HG03342 (cell line): ENCODE data around the gene IFTAP.
"Not testable (repeated sequence)": the region's sequence is repeated elsewhere in the genome, so short reads cannot be mapped to it uniquely, and the experiment has no call there.

Experiments used
- ATAC-seq: cut with Tn5 transposase; IDR thresholded peaks from one replicate; pipeline ENCODE4 v1.9.1; 2021; ENCODE audit warnings: mild to moderate bottlenecking, moderate library complexity; ENCODE audit not compliant: unreplicated experiment

Gene IFTAP

DNA sequence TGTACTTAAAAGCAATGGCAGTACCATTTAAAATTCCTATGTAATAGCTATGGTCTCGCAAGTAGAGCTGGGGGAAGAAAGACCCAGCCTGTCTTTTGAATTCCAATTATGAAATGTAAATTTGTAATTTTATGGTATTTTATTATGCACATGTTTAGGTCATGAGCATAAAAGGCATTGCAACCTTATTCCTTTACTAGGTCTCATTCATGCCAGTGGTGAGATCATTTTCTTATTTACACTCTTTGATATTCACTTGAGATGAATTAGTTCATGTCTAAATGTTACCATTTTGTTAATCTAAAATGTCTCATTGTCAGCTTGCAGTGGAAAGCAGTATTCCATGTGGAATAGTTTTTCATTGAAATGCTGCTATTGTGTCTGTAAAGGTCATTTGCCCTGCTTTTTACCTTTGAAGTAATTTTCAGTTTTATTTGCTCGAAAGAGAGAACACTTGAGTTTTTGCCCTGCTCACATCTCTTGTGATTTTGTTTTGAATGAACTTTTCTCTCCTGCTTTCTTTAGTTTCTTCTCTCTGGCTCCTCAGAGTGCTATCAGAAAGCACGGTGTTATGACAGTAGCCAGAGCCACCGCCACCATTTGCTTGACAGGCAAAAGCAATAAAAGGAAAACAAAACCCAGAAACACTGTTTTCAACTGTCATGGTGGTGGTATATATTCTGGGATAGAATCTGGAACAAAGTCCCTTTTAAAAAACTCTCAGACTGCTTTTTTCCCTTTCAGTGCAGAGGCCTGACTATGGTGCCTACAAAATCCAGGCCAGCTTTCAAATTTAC lies 41.0 kb downstream of the IFTAP start:
- no peak for ATAC-seq

- no peak for ATAC-seq
Measured at GRCh38 chr11:36638556-36638955, 44.3 kb downstream of the IFTAP start.

DNA sequence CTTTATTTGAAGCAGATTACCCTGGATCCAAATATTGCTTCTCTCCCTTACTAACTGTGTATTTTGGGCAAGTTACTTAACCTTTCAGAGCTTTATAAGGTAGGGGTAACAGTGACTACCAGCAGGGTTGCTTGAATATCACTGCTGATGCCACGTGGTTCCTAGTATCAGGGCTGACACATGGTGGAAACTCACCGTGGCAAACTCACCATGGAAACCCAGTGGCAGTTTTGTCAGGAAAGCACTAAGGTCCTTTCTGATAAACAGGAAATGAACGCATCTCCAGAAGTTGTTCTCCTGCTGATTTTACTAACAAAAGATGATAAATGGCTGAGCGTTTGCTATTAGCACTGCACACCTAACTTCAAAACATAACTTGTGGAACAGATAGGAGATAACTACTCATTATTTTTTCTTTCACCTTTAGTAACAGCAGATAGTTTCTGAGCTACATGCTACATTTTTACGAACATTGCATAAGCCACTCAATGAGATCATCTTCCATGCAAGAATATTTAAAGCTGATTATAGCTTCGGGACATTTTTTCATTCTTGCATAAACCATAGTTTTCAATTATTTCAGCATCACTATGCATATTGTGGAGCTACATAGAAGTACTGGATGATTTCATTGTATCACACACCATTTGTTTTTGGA lies 63.4 kb downstream of the IFTAP start:
- ATAC-seq, result no peak

DNA sequence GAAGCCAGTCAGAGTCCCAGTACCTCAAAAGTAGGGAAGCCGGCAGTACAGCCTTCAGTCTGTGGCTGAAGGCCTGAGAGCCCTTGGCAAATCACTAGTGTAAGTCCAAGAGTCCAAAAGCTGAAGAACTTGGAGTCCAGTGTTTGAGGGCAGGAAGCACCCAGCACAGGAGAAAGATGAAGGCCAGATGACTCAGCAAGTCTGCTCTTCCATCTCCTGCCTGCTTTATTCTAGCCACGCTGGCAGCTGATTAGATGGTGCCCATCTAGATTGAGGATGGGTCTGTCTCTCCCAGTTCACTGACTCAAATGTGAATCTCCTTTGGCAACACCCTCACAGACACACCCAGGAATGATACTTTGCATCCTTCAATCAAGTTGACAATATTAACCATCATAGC lies 67.1 kb downstream of the IFTAP start:
- ATAC-seq, result not testable (repeated sequence)

DNA sequence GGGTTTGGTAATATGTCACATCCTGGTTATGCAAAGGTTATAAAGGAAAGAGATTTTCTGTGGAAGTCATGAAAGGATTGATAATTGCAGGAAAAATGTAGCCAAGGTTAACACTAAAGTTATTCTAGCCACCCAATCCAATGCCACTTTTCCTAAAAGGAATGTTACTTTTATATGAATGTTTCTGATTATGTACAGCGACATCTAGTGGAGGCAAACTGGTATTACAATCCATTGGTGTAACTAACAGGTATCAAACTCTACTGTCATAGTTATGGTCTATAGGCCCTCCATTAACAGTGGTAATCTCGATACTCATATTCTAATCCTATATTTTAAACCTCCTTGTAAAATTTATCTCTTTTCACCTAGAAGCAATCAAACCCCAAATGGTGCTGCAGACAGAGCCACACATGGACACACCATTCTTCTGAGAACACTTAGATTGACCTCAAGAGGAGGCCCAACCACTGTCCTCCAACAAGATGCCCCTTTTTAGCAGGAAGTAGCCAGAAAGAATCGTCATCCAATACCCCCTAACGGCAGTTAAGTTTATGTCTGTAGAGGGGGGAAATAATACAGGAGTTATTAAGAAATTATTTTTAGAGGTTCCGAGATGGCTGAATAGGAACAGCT lies 78.6 kb downstream of the IFTAP start:
- ATAC-seq, result no peak

- not testable (repeated sequence) for ATAC-seq
Measured at GRCh38 chr11:36679547-36679946, 85.2 kb downstream of the IFTAP start.

GRCh38 chr11:36683818-36684217 lies 89.5 kb downstream of the IFTAP start:
- ATAC-seq, result no peak

DNA sequence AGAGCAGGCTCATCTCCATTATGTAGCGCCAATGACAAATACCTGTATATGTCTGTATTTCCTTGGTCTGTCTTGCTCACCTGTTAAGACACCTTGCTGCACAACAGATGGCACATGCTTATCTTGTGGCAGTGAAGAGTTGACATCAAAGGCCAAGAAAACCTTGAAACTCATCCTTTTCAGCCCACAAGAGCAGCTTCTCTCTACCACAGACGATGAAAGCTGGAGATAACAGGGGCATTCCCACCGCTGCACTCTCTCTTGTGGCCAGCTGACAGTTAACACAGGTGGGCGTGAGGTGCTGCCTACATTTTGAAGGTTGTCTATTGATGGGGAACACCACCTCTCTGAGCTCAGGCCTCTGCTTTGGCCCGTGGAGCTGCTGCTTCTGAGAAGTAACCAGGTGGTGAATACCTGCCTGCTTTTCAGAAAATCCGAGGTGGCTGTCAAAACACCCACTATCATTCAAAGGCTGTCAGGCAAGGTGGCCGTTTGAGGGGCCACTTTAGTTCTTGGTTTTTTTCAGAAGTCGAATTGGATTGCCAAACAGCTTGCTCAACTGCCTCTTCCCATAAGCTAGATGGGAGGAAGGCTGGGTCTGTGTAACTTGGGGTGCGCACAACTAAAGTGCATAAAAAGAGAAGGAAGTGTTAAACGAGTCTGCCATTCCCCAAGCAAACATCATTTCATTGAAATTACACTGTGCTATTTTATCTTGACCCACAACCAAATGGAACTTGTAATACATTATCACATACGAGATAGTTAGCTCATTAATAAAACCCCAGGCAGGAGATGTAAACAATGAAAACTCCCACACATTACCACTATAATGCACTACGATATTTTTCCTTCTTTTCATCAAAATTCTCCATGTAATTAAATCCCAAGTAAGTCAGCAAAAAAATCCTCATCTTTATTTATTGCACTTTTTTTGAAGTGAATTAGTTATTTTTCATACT lies 90.8 kb downstream of the IFTAP start:
- ATAC-seq, result no peak

- ATAC-seq, result no peak
Measured at GRCh38 chr11:36688132-36688531, 93.8 kb downstream of the IFTAP start.

GRCh38 chr11:36688571-36689291 lies 94.4 kb downstream of the IFTAP start:
- no peak for ATAC-seq

- no peak for ATAC-seq
Measured at GRCh38 chr11:36689442-36689841, 95.1 kb downstream of the IFTAP start.

DNA sequence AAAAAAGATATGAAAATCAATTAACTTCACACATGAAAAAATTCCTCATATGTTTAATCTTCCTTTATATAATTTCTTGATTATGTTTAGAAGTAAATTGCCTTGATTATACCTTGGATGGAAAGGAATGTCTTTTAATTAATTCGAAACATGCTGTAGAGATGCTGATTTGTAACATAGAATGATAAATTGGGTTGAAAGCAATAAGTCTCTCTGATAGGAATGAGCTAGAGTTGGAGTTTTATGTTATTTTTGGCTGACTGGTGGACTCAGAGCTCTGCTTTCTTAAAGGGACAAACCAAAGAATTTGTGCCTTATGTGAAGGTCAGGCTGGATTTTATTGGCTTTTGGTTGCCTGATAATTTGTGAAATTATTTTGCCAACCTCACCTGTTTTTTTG lies 98.4 kb downstream of the IFTAP start:
- ATAC-seq, result no peak

DNA sequence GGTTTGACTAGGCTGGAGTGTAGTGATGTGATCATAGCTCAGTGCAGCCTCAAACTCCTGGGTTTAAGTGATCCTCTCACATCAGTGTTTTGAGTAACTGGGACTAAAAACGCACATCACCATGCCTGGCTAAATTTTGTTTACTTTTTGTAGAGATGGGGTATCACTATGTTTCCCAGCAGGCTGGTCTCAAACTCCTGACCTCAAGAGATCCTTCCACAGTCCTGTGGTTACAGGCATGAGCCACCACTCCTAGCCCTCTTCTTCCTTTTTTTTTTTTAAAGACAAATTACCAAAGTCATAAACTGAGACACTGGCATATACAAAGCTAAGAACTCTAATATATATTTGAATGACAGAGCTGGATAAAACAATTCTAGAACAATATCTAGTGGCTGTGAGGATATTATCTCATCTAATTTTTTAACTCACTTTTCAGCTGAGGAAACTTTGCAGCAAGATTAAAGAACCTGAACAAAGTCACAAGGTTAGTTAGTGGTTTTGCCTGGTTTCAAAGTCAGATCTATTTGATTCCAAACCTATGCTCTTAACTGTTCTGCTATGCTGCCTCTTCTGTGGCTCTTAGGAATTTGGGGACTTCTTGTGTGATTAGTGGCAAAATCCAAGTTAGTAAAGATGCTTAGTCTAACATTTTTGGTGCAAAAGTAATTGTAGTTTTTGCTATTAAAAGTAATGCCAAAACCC lies 99.0 kb downstream of the IFTAP start:
- ATAC-seq, result no peak

DNA sequence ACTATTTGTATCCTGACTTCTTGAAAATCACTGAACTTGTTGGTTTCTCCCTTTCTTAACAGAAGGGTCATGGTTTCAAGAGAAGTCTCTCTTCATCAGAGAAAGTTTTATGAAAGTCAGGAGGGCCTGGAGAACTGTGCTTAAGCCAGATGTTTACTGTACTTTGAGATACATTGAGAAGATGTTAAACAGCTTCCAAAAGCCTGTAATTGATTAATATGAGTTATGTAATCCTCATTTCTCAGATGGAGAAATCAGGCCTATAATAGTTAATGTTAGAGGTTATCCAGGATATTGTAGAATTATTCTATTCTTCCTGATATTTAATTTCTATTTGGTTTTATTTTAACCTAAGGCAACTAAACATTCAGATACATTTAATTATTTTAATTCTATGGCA lies 100.8 kb downstream of the IFTAP start:
- no peak for ATAC-seq

- ATAC-seq, result no peak
Measured at GRCh38 chr11:36695571-36695970, 101.3 kb downstream of the IFTAP start.

DNA sequence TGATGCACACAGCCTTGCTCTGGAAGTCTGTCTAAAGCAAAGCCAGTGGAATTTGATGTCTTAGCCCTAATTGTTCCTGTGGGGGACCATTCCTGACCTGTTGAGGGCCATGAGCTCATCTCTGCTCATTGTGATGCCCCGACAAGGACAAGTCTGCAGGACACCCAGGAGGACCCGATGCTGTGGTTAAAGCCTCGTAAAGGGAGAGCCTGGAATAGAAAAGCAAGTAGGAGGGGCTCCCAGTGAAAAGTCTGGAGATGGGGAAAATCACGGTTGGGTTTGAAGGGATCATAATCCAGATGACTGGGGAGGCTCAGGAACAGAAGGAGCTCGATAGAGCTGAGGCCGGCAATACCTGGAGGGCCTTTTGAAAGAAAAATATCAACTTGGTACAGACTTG lies 102.2 kb downstream of the IFTAP start:
- no peak for ATAC-seq

DNA sequence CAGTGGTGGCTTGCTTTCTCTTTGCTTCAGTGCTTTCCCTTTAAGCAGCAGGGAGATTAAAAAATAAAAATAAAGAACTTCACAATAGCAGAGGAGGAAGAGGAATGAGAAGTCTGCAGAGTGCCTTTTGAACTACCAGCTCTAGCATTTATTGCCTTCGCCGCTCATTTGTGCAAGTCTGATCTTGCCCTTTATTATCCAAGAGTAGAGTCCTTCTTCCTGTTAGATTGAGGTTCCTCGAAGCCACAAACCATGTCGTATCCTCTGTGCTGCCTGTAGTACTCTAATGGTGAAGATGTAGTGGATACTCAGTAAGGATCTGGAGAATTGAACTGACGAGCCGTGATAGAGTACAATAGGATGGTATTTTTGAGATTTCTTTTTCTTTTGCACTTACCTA lies 105.0 kb downstream of the IFTAP start:
- ATAC-seq, result no peak

DNA sequence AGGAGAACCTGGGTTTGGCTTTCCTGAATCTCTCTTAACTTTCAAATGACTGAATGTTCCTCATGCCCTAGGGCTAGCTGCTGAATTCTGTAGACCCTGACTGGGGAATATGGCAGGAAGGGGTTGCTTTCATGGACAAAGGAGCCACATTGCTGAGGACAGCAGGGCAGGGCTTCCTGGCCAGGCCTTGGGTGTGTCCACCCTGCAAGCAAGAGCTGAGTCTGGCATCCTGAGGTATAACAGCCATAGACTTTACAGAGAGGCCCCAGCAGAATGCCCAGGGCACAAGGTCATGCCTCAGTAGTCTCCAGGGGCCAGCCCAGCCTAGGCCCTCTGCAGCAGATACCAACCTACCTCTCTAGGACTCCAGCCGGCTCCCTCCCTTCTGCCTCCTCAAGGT lies 105.9 kb downstream of the IFTAP start:
- no peak for ATAC-seq

GRCh38 chr11:36702330-36703054 lies 108.2 kb downstream of the IFTAP start:
- peak; percentile 85 for ATAC-seq
